Calu3 (cell line): ENCODE measurements around the gene SPACA4. TPM values are rescaled to one million over a fixed set of nuclear protein-coding genes. Genes with fewer than 3 reads are reported as not detected.

Experiments
- BruUV-seq: library from RNA; stranded (reverse); fragments of 400-500 nt; replicated peaks from 2 replicates; lab custom pipeline; 2021; lab: Mats Ljungman, UMichigan
- CTCF ChIA-PET: fragments of 300-600 bp; sonication (Branson Sonifier 250); formaldehyde crosslinking; loops from one replicate; lab custom pipeline; 2022; ENCODE audit warnings: antibody characterized with exemption; lab: Charles Lee
- DNase-seq: peaks from one replicate; pipeline ENCODE4 v3.0.0; 2022
- H3K27ac Mint-ChIP-seq: one replicate; pipeline ENCODE4 v1.8.0; 2022; ENCODE audit warnings: mixed read lengths; ENCODE audit not compliant: unreplicated experiment
- H3K27me3 Mint-ChIP-seq: one replicate; pipeline ENCODE4 v1.8.0; 2022; ENCODE audit warnings: mixed read lengths; ENCODE audit not compliant: unreplicated experiment
- H3K36me3 Mint-ChIP-seq: one replicate; pipeline ENCODE4 v1.8.0; 2022; ENCODE audit warnings: mild to moderate bottlenecking, moderate library complexity, mixed read lengths; ENCODE audit not compliant: insufficient read depth, unreplicated experiment
- H3K4me1 Mint-ChIP-seq: one replicate; pipeline ENCODE4 v1.8.0; 2022; ENCODE audit warnings: mild to moderate bottlenecking, low read depth, mixed read lengths; ENCODE audit not compliant: unreplicated experiment
- H3K4me3 Mint-ChIP-seq: one replicate; pipeline ENCODE4 v1.8.0; 2022; ENCODE audit warnings: mild to moderate bottlenecking, low read depth, moderate library complexity, mixed read lengths; ENCODE audit not compliant: unreplicated experiment
- H3K9me3 Mint-ChIP-seq: one replicate; pipeline ENCODE4 v1.8.0; 2022; ENCODE audit warnings: low read depth, mixed read lengths; ENCODE audit not compliant: unreplicated experiment
- CTCF ChIP-seq: fragments of 200-600 bp; IDR thresholded peaks from one replicate; pipeline ENCODE4 v1.8.0; 2022; ENCODE audit warnings: antibody characterized with exemption; ENCODE audit not compliant: unreplicated experiment
- intact Hi-C: fragments of 100-400 bp; cut with micrococcal nuclease; formaldehyde crosslinking; loops from one replicate; pipeline ENCODE4 v1.10.0; 2022; ENCODE audit not compliant: unreplicated experiment
- total RNA-seq: library from RNA; stranded (reverse); gene quantifications from 2 replicates; pipeline ENCODE4 v1.2.3, GENCODE V29; 2022

Gene SPACA4
- total RNA-seq, 1 experiment from 2014 or later: not detected

GRCh38 chr19:48609571-48610108 is 3.1 kb downstream of the SPACA4 start:
- peaks cover 22% of the 10 kb centered on the region for H3K36me3 Mint-ChIP-seq

GRCh38 chr19:48611872-48612271 is 5.3 kb downstream of the SPACA4 start:
- Mint-ChIP-seq H3K27me3 (no peaks in the 10 kb centered on the region), H3K36me3 (peaks cover 45% of the 10 kb centered on the region), H3K9me3 (no peaks in the 10 kb centered on the region), H3K4me3 (no peak overlapping the region), H3K4me1 (peaks cover 37% of the 10 kb centered on the region), H3K27ac (no peak overlapping the region)
- intact Hi-C loops: no loop called here
- CTCF ChIA-PET: no interaction called here
- BruUV-seq: no TSS peak
- no peak for TF ChIP-seq CTCF
- no peak for DNase-seq

More at GRCh38 chr19:48609571-48610108, 3.1 kb downstream of the SPACA4 start:
- H3K27me3 Mint-ChIP-seq: no peaks in the 10 kb centered on the region
- H3K4me3 Mint-ChIP-seq: no peak overlapping the region
- CTCF ChIA-PET: interaction anchor here (0.6 to 1.8 kb wide), 7 partner anchors 9 to 276 kb away, joined by 3 to 13 read pairs (median 5); partner anchors contain the start of genes RPL18 and SPHK2
- no TSS peak for BruUV-seq
- TF ChIP-seq CTCF: no peak
- DNase-seq: no peak
- no peaks in the 10 kb centered on the region for H3K9me3 Mint-ChIP-seq
- intact Hi-C loops: no loop called here
- H3K4me1 Mint-ChIP-seq: peaks cover 14% of the 10 kb centered on the region
- H3K27ac Mint-ChIP-seq: no peak overlapping the region

- peak overlapping the region; percentile 94 for H3K4me3 Mint-ChIP-seq
- TF ChIP-seq CTCF: no peak
- peak; percentile 50 for DNase-seq
- H3K36me3 Mint-ChIP-seq: peaks cover 58% of the 10 kb centered on the region
- intact Hi-C loops: no loop called here
- H3K4me1 Mint-ChIP-seq: peaks cover 43% of the 10 kb centered on the region
- CTCF ChIA-PET: interaction anchor here (0.5 to 1.2 kb wide), 2 partner anchors 292 to 332 kb away, joined by 3 to 4 read pairs; no protein-coding TSS in a partner anchor
- H3K27me3 Mint-ChIP-seq: no peaks in the 10 kb centered on the region
- peak overlapping the region; percentile 100 for H3K27ac Mint-ChIP-seq
- no peaks in the 10 kb centered on the region for H3K9me3 Mint-ChIP-seq
- BruUV-seq: no TSS peak
Observed at GRCh38 chr19:48613024-48613851, 6.7 kb downstream of the SPACA4 start.

- Mint-ChIP-seq H3K9me3 (no peaks in the 10 kb centered on the region), H3K4me3 (peak overlapping the region; percentile 94), H3K27ac (peak overlapping the region; percentile 100), H3K27me3 (no peaks in the 10 kb centered on the region), H3K4me1 (peaks cover 43% of the 10 kb centered on the region), H3K36me3 (peaks cover 65% of the 10 kb centered on the region)
- DNase-seq: no peak
- intact Hi-C loops: no loop called here
- TF ChIP-seq CTCF: no peak
- CTCF ChIA-PET: no interaction called here
- no TSS peak for BruUV-seq
Observed at GRCh38 chr19:48613852-48614435, 7.4 kb downstream of the SPACA4 start.
